T1000 (cell line): ENCODE data around the gene APOBEC3A.
"Not testable (repeated sequence)": the region's sequence is repeated elsewhere in the genome, so short reads cannot be mapped to it uniquely, and the experiment has no call there.

ENCODE experiments used
- DNase-seq: peaks from one replicate; lab custom pipeline; 2025; ENCODE audit warnings: mixed read lengths; lab: John Stamatoyannopoulos, UW

APOBEC3A gene

DNA sequence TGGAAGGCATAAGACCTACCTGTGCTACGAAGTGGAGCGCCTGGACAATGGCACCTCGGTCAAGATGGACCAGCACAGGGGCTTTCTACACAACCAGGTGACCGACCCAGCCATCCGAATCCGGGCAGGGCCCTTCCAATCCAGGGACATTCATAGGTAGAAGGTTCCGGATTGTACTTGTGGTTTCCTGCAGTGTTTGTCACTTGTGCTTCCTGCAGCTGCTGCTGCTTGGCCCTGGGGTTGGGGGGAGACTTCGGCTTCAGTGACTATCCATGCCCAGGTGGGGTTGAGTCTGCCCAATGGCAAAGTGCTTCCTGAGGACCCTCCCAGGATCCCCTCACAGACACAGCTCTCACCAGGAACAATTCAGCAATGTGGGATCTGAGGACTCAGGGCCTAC is 2.2 kb downstream of the APOBEC3A start:
- no peak for DNase-seq

DNA sequence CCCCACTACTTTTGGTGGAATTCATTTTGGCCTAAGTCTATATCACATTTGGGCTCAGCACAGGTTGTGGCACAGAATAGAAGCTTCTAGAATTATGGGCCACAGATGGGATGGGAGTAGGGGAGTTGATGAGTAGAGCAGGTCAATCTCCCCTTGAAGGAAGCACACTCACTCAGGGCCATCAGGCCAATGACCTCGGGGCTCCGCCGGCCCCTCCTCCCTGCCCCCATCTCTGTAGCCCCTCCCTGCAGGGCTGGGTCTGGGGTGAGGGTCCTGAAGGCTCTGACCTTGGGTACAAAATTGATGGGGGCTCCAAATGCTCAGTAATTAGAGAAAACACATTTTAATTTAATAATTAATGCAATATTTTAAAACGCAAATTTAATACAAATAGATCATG is 3.3 kb downstream of the APOBEC3A start:
- DNase-seq, result not testable (repeated sequence)

DNA sequence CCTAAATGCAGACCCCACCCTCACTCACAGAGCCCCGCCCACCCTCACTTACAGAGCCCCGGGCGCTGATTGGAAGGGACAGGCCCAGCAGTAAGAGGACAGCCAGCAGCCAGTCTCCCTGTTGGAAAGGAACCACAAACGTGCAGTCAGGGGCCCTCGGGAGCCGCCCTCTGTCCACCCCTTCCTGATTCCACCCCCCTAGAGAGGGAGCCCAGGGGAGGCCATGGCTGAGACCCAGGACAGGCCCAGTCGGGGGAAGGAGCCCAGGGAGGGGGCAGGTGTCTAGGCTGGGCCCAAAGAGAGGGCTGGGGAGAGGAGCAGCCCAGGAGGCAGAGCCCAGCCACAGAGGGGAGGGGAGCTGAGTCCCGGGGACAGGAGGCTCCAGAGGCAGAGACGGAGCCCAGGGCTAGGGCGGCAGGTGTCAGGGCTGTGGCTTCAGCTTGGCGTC is 5.9 kb downstream of the APOBEC3A start:
- not testable (repeated sequence) for DNase-seq

DNA sequence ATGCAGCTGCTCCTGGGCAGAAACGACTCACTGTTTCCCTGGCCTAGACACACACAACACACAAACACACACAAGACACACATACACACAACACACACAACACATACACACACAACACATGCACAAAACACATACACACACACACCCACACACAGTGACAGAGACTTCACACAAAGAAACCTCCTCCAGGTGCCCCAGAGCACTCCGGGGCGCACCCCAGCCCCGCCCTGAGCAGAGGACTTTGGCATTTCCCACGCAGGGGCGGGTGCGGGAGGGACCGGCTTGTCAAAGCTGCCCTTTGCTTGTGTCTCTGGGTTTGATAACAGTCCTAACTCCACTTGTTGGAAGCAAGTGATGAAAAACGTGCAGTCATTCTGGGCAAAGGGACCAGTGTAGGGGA is 6.5 kb downstream of the APOBEC3A start:
- DNase-seq, result no peak

DNA sequence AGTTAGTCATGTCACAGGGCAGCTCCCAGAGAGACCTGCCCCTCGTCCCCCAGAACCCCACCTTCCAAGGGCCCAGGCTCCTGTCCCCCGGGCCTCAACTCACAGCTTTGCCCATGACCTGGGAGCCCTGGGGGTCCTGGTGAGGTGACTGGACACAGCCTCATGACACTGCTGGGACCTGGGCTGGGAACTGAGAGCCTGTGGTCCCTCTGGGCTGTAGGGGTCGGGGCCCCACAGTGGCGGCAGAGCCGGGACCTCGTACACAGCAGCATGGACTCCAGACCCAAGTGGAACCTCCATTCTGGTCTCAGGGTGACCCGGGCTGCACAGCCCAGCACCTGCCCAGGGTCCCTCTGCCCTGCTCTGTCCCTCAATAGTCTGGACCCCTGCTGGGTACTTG is 6.9 kb downstream of the APOBEC3A start:
- DNase-seq, result no peak

DNA sequence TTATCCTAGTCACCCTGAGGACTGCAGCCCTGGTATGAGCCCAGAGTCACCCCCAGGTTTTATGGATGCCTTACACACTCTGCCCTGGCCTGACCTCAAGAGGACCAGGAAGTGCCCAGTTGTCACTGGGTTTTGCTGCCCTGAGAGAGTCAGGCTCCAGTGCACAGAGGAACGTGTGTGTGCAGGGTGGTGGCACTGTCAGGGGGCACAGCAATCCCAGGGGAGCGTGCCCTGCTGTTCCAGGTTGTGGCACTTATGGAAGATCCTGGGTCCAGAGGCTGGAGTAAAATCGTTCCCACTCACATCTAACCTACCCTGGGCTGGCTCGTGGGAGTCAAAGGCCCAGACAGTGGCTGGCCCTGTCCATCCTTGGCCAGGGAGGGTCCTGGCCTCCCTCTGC is 7.6 kb downstream of the APOBEC3A start:
- DNase-seq, result no peak

DNA sequence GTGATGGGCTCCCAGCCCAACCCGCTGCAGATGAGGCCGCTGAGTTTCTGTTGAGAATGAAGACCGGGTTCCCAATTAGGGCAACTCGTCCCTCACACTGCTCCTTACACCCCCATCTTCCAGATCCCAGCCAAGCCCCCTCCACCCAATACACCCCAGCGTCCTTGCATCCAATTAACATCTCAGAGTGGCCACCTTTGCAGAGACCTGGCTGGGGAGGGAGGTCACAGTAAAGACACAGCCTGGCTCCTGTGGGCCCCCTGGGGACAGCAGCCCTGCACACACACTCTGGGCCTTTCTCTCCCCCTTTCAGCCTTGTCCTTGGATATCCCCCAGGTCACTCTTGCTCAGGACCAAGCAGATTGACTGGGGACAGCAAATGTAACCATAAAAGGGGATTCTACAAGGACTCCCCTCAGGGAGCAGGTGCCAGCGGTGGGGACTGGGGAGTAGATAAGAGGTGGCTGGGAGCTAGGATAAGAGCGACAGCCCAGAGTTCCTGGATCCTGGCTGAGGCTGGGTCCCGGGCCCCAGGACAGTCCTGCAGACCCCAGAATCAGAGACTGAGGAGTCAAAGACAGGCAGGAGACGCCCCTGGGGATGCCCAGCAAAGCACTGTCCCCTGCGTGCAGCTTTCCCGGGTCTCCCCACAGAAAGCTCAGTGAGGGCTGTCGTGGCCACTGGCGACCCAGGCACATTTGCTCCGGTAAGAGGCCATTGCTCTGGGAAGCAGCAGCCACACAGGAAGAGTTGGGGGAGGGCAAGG is 8.4 kb downstream of the APOBEC3A start:
- DNase-seq, result no peak

DNA sequence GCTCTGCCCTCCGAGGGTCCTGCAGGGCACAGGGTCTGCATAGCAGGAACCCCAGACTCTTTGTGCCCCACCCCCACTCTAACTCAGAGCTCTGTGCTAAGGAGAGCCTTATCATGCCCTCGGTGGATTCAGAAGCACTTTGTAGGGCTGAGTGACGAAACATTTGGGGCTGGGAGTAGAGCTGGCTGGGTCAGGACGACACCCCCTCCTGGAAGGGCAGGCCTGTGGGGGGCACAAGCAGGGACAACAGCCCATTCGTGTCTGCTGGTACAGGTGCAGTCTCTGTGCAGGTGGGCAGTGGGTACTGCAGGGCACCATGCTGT is 8.9 kb downstream of the APOBEC3A start:
- DNase-seq, result no peak

DNA sequence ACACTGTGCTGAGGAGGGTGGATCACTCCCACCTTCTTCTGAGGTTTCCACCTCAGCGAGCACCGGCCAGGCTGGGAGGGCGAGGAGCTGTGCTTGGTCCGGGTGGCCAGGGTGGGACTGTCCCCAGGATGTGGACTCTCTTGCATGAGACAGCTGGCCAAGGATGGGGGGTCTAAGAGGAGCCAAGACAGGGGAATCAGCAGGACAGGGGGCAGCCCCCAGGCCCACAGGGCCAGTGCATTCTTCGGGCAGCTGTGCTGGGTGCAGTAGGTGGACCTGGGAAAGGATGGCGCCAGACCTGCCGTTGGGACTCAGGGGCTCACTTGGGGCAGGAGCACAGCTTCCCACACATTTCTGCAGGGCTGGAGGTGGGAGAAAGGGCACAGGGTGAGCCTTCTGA is 9.5 kb downstream of the APOBEC3A start:
- no peak for DNase-seq

DNA sequence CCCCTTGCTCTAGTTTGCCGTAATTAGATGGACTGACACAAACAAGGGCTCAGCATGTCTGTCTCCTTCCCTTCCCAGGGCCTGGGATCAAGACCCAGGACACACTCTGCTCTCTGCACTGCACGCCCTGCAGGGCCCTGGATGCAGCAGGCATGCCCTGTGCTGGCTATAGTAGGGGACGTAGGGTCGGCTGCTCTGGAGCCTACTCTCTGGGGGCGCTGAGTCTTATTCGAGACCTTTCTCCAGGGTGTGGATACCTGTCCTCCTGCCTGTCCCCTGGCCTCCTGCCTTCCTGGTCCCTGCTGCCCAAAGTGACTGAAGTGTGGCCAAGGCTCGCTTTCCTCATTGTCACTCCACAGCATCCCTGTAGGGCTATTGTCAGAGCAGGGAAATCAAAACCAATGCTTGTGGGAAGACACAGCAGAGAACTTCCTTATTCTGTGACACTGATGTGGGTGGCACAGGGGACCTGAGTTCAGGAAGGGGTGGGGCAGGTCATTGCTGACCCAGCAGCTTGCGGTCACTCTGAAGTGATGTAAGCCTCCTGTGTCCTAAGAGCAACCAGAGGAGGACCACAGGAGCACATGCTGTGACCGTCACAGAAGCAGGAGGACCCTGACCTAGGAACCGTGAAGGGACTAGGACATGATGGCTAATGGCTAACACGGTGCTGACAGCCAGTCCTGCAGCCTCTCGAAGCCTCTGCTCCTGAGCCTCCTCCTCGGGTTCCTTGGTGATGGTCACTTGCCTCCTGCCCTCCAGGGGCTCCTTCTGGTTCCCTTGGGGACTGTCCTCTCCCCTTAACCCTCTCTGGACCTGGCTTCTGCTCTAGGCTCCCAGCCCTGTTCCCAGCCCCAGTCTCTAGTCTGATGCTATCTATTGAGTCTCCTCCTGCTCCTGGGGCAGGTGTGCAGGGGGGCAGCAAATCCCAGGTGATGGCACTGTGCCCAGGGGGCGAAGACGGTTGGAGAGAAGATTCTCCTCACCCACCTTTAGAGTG is 10.3 kb downstream of the APOBEC3A start:
- DNase-seq, result no peak

DNA sequence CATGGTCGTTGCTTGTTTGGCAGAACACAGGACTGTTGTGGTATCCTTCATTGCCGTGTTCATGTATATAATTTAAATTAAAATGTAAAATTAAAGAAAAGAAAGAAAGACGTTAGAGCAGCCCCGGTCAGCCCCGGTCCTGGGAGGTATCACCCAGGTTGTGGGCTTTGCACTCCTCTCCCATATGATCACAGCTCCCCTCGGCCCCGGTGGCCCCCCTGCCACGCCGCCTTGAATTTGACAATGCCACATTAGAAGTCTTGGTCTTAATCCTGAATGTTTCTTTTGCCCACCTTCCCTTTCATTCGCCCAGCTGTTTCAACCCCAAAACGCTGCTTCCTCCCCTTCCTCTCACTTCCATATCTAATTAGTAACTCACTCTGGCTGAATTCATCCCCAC is 11.4 kb downstream of the APOBEC3A start:
- DNase-seq, result no peak

DNA sequence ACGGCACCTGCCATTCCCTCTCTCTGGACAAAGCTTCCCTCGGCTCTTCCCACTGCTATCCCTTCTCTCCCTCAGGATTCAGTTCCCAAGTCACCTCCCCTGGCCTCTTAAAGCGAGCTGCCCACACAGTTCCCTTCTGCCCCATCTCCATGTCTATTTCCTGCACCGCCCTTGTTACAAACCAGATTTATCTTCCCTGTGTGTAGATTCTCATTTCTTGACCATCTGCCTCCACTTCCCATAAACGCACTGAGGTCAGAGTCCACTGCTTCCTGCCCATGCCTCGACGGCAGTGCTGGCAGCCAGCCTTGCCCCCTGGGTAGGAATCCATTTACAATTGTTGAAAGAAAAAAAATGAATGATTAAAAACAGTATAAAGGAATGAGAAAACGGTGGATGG is 13.1 kb downstream of the APOBEC3A start:
- no peak for DNase-seq

DNA sequence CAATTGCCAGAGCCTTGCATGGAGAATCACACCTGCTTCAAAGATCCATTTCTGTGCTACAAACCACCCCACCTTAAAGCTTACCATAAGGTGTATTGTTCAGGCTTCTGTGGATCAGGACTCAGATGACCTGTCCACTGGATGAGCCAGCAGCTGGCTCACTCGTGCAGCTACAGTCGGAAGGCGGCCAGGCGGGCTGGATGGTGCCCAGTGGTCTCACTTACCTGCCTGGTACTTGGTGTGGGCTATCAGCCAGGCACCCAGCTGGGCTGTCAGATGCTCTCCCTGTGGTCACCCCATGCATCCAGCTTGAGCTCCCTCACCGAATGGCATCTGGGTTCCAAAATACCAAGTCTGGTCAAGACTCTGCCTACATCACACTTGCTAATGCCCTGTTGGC is 13.8 kb downstream of the APOBEC3A start:
- DNase-seq, result no peak

DNA sequence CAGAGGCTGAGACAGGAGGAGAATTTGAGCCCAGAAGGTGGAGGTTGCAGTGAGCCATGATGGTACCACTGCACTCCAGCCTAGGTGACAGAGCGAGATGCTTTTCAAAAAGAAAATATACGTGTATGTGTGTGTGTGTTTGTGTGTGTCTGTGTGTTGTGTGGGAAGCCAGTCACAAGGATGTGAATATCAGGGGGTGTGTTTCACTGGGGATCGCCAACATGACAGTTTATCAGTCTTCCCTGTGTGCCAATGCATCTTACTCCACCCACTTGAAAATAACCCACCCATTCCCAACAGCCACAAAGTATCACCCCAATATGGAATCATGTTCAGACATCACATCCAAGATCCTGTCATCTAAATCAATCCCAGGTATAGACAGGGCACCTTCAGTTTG is 14.4 kb downstream of the APOBEC3A start:
- DNase-seq, result no peak

DNA sequence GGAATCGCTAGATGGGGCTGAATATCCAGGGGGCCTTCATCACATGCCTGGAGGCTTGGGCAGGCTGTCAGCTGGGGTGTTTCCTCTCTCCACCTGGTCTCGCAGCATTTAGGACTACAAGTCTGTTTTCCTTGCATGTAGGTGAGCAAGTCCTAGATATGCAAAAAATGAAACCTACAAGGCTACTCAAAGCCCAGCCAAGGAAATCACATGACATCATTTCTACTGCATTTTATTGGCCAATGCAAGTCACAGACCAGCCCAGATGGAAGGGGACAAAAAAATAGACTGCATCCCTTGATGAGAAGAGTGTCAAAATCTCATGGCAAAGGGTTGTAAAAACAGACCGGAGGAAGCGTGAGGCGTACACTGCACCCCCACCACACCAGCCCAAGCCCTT is 15.1 kb downstream of the APOBEC3A start:
- DNase-seq, result no peak

DNA sequence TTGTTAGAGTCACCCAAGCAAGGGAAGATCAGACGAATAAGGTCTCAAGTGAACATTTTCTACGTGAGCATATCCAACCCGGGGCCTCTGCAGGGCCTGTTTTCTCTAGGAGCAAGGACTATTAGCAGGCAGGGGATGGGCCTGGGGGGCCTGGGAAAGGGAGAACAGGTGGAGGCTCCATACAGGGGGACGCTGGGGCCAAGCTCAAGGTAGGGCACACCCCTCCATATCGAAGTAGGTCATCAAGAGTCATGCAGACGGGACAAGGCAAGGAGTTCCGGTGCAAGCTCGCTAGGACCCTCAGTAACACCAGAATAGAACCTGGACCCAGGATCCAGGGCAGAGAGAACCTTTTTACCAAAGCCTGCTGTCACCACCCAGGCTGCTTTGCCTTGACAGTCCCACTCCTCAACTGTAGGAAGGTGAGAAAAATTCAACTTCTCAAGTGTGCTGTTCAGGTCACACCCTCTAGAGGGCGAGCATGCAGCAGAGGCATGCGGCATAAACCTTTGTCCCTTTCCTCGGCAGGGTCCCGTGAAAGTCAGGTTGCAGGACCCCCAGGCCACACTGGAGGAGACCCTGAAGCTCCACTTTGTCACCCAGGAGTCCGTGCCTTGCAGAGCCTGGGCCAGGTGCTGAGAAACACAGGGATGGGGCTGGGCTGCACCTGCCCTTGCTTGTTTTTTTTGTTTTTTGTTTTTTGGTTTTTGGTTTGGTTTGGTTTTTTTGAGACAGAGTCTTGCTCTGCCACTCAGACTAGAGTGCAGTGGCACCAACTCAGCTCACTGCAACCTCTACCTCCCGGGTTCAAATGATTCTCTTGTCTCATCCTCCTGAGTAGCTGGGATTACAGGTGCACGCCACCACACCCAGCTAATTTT is 16.1 kb downstream of the APOBEC3A start:
- no peak for DNase-seq

DNA sequence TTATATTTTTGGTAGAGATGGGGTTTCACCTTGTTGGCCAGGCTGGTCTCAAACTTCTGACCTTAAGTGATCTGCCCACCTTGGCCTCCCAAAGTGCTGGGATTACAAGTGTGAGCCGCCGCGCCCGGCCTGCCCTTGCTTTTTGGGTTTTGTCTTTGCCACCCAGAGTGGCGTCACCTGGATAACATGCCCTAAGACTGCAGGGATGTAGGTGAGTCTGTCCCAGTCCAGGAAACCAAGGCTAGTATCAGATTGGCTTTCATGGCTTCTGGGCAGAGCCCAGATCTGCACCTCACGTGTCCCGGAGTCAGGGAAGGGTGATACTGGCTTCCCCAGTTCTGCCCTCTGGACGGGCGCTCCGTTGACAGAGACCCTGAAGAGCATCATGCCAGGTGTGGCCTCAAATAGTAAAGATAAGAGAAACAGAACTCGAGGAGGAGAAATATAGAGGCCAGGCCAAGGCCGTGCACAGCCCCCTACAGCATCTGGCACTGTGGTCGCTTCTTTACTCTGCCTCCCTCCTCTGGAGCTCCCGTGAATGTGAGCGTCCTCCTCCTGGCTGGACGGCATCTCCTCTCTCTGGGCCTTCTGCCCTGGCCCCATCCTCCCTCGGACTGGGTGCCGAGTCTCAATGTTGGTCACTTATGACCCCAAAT is 16.9 kb downstream of the APOBEC3A start:
- DNase-seq, result no peak

DNA sequence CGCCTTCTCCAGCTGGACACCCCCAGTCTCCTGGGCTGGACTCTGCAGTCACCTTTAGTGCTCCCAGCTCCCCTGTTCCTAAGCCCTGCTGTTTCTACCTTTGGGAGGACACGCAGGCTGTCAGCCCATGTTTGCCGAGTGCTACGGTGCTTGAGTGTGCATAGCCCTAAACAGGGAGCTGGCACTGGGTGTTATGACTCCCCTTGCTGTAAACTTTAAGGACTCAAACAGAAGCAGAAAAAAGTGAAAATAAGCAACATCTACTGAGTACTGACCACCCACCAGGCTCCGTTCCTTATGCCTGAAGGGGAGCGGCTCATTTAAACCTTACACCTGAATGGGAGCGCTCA is 17.4 kb downstream of the APOBEC3A start:
- no peak for DNase-seq

DNA sequence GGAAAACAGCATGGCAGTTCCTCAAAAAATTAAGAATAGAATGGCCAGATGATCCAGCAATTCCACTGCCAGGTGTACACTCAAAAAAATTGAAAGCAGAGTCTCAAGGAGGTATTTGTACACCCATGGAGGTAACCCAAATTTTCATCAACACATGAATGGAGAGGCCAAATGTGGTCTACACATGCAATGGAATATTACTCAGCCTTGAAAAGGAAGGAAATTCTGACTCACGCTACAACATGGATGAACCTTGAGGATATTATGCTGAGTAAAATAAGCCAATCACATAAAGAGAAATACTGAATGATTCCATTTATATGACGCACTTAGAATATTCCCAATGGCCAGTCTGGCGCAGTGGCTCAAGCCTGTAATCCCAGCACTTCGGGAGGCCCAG is 19.9 kb downstream of the APOBEC3A start:
- DNase-seq, result not testable (repeated sequence)

DNA sequence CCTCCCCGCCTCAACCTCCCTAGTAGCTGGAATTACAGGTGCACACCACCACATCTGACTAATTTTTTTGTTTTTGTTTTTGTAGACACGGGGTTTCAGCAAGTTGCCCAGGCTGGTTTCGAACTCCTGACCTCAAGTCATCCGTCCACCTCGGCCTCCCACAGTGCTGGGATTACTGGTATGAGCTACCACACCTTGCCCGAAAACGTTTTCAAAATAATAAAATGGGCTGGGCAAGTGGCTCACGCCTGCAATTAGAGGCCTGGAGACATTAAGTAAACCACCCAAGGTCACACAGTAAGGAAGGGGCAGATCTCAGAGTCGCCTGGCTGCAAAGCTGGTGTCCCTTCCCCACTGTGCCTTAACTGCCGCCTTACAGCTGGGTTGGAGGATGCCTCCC is 23.2 kb downstream of the APOBEC3A start:
- not testable (repeated sequence) for DNase-seq
